NOMO-1 (cell line): ENCODE measurements around the gene WDR59.
"Not testable (repeated sequence)": the region's sequence is repeated elsewhere in the genome, so short reads cannot be mapped to it uniquely, and the experiment has no call there.

Source experiments
- DNase-seq, 2 experiments: peaks; one replicate each; lab custom pipeline; 2025; ENCODE audit not compliant: unreplicated experiment in 2 of 2; lab: John Stamatoyannopoulos, UW

Gene WDR59

DNA sequence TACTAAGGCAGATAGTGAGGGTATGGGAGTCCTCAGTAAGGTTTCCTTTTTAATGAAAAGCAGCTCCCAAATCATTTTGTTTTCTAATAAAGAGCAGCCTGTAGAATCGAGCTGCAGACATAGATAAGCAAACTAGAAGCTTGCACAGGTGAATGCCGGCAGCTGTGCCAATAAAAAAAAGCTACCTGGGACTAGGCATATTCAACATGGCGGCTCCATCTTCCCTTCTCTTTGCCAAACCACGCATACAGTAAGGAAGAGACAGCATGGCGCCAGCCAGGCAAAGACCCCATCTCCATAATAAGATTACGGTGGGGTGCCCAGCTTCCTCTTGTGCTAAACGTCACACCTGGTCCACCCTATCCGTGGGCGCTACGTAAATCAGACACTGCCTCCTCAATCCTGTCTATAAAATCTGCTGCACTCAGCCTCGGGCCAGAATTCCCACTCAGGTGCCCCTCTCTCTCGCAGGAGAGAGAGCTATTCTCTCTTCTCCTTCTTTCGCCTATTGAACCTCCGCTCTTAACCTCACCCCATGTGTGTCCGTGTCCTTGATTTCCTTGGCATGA is 117.6 kb downstream of the WDR59 start:
- no peak for DNase-seq

DNA sequence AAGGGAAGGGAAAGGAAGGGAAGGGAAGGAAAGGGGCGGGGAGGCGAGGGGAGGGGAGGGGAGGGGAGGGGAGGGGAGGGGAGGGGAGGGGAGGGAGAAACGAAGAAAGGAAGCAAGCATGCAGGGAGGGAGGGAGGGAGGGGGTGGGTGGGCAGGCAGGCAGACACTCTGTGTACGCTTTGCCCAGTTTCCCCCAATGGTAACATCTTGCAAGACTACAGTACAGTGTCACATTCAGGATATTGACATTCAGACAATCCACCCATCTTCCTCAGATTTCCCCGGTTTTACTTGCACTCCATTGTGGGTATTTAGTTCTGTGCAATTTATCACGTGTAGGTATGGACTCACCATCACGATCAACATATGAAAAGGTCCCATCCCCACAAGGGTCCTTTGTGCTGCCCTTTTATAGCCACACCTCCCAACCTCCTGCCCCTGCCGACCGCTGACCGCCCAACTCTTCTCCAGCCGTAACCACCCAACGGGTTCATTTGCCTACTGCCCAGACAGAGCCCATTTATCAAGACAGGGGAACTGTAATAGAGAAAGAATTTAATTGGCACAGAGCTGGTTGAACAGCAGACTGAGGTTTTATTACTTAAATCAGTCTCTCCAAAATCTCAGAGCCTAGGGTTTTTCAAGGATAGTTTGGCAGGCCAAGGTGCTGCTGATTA is 118.9 kb downstream of the WDR59 start:
- DNase-seq = no peak

DNA sequence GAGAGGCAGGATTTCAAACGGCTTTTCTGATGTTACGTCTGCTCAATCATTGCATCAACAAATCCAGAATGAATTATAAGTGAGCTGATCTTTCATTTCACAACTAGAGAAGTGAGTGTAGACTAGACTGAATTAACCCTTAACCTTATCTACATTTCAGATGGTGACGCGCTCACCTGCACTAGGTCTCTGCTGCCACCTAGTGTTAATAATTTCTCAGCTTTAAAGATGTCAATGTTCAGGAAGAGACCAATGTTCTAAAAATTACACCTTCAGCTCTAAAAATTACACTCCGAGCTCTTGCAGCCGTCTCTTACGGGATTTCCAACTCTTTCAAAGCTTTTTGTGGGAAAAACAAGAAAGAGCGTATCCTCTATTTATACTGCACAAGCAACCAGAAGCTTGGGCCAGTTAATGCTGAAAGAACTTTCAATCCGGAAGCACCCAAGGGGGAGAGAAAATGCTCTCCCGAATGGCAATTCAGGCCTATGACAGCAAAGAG is 122.1 kb downstream of the WDR59 start:
- DNase-seq = peak in 1 of 2 experiments; percentile 55

DNA sequence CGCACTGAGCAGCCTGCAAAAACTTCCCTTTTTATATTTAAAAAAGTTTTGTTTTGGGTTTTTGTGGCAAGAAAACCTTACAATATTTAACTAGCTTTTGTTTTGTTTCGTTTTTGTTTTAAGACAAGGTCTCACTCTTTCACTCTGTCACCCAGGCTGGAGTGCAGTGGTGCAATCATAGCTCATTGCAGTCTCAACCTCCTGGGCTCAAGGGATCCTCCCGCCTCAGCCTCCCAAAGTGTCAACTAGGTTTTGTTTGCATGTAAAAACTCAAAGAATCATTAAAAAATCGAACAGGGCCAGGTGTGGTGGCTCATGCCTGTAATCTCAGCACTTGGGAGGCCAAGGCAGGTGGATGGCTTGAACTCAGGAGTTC is 132.4 kb downstream of the WDR59 start:
- DNase-seq = no peak

DNA sequence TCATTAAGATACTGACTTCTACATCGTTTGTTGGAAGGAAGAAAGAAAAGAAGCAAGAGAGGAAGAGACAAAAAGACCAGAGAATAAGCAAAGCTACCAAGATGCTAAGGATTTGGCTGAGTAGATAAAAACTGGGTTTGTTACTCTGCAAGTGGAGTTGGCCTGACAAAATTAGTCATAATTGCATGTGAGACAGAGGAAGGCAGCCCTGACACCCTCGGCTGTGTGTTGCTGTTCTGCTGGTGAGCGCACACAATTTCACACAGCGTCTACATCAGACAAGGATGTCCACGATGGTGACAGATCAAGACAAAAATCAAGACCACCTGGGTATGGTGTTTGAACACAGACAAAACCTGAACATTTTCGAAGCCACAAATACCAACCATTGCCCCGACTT is 134.9 kb downstream of the WDR59 start:
- no peak for DNase-seq

DNA sequence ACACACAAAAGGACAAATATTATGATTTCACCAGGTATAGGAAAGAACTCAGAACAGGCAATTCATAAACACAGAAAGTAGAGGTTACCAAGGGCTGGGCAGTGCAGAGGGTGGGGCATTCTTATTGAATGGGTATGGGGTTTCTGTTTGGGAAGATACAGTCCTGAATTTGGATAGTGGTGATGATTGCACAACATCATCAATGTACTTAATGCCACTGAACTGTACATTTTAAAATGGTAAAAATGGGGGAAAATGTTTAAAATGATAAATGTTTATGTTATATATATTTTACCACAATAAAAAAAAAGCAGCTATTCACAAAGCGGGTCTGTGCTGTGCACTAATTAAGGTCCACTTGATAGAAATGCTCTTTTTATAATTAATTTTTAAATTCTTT is 137.7 kb downstream of the WDR59 start:
- DNase-seq = no peak

DNA sequence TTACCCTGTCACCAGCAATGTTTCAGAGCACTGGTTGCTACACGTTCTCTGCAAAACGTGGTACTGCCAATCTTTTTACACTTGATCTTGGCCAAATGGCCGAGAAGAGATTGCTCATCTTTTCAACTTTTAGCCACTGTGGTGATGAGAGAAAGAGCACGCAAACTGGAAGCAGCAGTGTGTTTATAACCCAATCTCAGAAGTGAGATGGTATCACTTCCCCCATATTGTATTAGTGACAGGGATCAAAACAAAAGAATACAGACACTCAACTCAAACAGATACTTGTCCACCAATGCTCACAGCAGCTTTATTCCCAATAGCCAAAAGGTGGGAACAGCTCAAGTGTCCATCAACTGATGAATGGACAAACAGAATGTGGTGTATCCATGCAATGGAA is 138.2 kb downstream of the WDR59 start:
- DNase-seq = no peak

DNA sequence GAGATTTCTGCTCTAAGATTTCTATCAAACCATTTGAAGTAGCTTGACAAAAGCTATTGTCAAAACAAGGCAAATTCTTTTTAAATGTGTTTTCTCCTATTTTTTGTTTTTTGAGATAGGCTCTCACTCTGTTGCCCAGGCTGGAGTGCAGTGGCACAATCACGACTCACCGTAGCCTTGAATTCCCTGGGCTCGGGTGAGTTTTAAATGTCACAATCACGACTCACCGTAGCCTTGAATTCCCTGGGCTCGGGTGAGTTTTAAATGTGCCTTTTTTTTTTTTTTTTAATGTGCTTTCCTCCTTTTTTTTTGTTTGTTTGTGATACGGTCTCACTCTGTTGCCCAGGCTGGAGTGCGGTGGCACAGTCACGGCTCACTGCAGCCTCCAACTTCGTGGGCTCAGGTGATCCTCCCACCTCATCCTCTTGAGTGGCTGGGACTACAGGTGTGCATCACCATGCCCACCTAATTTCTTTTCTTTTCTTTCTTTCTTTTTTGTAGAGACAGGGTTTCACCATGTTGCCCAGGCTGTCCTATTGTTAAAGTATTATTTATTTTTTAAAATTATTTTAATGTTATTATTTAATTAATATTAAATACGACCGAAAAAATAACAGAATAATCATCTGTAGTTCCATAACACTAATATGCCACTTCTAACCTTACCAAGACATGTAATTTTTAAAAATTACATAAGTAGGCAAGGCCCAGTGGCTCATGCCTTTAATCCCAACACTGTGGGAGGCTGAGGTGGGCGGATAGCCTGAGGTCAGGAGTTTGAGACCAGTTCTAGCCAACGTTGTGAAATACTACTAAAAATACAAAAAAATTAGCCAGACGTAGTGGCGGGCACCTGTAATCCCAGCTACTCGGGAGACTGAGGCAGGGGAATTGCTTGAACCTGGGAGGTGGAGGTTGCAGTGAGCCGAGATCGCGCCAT is 140.6 kb downstream of the WDR59 start:
- no peak for DNase-seq

DNA sequence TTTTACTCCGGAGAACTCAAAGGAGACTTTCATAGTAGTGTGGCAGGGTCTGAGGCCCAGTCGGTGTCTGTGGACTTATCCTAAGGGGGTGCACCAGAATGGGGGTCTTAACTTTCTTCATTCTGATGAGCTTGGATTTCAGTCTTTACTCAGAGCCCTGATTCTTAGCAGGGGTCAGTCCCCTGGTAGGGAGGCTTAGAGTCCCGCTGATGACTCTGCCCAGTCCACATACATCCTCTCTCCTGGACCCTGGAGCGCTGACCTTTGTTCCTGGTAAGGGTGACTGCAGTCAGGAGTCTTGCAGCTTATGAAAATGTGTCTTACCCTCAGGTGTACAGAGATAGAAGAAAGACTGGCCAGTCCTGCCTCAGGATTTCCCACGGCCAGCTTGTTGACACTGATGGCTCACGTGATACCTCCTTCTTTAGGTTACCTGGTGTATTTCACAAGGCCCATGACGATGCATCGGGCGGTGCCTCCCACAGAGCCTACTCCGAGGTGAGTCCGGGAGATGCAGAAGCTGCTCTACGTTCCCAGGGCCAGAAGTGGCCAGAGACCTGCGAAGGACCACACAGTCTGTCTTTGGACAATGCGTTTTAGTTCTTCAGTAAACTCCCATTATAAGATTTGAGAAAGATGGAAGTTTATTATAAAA is 141.4 kb downstream of the WDR59 start:
- not testable (repeated sequence) for DNase-seq

DNA sequence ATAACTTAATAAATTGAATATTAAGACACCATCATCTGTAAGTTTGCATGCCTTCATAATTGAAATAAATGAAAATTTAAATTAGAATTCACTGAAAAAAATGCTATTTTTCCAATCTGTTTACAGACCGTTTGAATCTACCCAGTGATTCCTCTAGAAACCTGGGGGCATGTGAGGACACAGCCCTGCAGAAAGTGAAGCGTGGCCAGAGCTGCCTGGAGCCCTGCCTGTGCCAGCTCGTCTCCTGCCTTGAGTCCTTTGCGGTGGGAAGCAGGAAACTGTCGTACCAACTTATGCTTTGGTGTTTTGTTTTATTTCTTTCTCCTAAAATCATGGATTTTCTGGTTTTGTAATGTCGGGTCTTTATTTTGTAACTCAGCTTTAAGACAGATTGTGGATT is 142.5 kb downstream of the WDR59 start:
- no peak for DNase-seq

DNA sequence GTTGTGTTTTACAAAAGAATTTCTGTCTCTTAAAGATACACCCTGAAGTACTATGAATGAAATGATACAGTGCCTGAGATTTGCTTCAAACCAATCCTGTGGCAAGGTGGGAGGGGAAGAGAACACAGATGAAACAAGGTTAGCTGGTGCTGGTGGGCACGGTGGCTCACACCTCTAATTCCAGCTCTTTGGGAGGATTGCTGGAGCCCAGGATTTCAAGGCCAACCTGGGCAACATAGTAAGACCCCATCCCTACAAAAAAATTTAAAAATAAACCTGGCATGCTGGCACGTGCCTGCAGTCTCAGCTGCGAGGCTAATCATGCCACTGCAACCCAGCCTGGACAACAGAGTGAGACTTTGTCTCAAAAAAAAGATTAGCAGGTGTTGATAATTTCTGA is 143.0 kb downstream of the WDR59 start:
- no peak for DNase-seq

DNA sequence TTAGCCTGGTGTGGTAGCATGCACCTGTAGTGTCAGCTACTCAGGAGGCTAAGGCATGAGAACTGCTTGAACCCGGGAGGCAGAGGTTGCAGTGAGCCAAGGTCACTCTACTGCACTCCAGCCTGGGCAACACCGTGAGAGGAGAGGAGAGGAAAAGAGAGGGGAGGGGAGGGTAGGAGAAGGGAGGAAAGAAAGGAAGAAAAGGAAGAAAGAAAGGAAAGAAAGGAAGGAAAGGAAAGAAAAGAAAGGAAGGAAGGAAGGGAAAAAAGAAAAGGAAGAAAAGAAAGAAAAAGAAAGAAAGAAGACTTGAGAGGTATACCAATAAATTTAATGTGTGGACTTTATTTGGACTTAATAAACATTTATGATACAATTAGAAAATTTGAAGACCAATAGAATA is 143.5 kb downstream of the WDR59 start:
- no peak for DNase-seq

DNA sequence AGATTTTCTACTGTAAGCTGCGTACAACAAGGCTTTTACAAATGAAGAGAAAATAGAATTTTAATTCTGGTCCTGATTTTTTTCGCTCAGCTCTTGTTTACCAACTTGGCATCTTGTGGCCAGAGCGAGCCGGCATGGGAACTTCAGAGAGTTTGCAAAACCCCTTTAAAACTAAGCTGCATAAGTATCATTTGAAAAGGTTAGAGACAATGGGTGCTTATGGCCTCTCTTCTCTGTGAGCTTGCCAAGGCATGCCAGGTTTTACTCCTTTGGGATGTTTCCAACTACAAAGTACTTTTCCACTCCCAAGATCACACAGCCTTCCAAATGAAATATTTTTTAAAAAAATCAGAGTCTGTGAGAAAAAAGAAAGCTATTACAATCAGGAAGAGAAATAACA is 147.9 kb downstream of the WDR59 start:
- no peak for DNase-seq

DNA sequence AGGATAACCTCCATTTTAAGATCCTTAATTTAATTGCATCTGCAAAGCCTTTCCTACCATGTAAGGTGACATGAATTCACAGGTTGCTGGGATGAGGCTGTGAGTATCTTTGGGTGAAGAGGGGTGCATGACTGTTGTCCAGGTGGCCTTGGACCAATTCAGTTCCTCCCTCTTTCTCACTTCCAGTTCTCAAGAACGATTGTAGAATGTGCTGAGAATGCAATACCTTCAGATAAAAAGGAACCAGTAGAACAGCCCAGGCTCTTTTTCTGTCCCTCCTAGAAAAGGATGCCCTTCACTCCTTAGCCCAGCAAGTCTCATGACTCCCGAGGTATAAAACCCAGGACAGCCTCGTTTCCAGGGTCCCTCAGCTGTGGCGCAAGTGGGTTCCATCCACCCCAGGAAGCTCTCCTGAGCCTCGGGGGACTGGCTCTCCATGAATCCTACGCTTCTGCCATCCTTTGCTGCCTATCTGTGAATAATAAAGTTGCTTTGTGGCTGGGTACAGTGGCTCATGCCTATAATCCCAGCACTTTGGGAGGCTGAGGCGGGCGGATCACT is 148.7 kb downstream of the WDR59 start:
- no peak for DNase-seq

DNA sequence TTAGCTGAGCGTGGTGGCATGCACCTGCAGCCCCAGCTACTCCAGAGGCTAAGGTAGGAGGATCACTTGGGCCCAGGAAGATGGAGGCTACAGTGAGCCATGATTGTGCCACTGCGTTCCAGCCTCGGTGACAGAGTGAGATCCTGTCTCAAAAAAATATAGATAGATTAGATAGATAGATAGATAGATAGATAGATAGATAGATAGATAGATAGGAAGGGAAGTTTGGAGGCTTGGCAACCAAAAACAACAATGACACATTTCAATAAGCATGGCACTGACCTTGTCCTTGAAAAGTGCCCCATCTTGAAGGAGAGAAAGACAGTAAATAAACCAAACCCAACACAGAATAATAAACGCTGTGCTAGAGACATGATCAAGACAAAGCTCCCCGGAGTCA is 152.7 kb downstream of the WDR59 start:
- no peak for DNase-seq

DNA sequence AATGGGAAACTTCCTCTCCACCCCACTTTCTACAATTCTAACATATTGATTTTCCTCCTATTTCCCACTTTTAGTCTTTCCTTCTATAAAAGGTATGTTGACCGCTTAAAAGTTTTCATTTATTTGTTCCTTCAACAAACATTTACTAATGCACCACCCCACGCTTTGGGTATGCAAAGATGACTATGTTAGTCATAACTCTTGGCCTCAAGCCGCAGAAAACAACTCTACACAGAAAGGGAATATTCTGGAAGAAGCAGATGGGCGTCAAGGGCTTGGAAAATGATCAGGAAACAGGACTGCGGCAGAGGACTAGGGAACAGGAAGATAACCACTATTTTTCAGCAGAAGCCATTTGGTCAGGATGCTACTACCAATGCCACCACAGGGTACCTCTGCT is 153.5 kb downstream of the WDR59 start:
- no peak for DNase-seq

DNA sequence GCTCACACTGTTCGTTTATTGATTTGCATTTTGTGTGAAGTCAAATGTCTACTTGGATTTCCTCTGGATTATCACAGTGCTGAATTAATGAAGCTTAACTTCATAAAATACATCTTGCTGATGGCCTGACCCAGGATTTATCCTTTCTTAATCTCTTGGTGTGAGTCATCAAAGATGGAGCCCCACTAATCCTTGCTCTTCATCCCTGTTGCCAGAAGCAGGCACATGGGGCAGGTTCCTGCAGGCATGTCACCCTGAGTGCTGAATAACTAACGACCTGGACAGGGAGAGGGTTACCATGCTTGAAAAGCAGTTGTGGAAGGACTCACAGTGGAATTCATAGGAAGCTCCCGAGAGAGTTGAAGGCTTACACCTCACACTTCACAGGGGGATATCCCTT is 154.3 kb downstream of the WDR59 start:
- no peak for DNase-seq

DNA sequence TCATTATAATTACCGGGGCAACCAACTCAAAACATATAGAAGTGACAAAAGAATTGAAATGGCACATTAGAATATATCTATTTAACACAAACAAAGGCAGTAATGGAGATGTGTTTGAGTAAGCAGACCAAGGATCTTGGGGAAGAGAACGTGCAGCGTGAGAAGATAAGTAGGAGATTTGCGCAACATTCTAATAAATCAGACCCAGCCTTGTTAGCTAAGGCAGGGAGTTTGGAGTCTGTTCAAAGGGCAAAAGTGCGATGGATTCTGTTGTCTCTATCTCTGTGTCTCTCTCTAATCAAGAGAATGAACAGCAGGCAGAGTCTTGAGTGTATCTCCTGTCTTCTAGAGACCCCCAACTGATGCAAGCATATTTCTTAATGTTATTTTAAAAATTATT is 155.3 kb downstream of the WDR59 start:
- DNase-seq = no peak

DNA sequence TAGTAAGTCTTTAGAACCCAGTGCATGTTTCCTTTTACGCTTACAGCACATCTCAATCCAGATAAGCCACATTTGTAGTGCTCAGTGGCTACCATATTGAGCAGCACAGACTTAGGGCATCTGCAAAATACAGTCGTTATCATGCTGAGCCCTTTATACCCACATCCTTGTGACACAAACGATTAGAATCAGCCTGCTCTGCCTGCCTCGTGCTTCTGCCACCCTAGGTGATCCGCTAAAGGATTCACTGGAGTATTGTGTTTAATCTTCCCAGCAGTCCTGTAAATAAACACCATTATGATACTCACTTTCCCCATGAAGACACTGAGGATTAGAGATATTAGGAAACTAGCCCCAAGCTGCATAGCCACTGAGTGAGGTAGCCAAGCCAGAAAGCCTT is 159.0 kb downstream of the WDR59 start:
- no peak for DNase-seq

DNA sequence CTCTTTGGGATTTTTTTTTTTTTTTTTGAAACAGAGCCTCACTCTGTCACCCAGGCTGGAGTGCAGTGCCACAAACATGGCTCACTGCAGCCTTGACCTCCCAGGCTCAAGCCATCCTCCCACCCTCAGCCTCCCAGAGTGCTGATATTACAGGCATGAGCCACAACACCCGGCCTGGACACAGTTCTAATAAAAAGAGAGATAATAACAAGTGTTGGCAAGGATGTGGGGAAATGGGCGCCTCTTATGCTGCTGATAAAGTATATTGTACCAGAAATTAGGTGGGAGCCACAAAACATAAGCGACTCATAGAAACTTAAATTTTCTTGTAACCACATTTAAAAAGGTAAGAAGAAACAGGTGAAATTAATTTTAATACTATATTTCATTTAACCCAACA is 159.9 kb downstream of the WDR59 start:
- no peak for DNase-seq
